Activated CD8-positive, alpha-beta memory T cell treated with anti-CD3 and anti-CD28 coated beads for 36 hours (primary cell): ENCODE results near the gene ALDH16A1. TPM values are rescaled to one million over a fixed set of nuclear protein-coding genes. Genes with fewer than 3 reads are reported as not detected.

Experiments used
- CTCF ChIA-PET: fragments of 350-600 bp; sonication (Branson Sonifier 250); formaldehyde crosslinking; loops from one replicate; lab custom pipeline; 2021; ENCODE audit warnings: antibody characterized with exemption; lab: Charles Lee
- POLR2A ChIA-PET: fragments of 350-600 bp; sonication (Branson Sonifier 250); formaldehyde crosslinking; loops from one replicate; lab custom pipeline; 2021; ENCODE audit warnings: antibody characterized with exemption; lab: Charles Lee
- total RNA-seq, 2 experiments: library from RNA; stranded (reverse); gene quantifications; one replicate each; pipeline ENCODE4 v1.2.3, GENCODE V29; 2021

Gene ALDH16A1
- total RNA-seq, 2 experiments from 2014 or later: 38.4 to 38.5 TPM

- CTCF ChIA-PET: interaction anchor here (0.9 to 8.4 kb wide), 10 partner anchors 22 to 347 kb away, joined by 3 to 66 read pairs (median 6); partner anchors contain the start of genes NOSIP and PTOV1
- POLR2A ChIA-PET: no interaction called here
Observed at GRCh38 chr19:49503582-49503962, 50.5 kb downstream of the ALDH16A1 start.

- ChIA-PET CTCF (interaction anchor here (0.6 to 8.4 kb wide), 16 partner anchors 9 to 538 kb away, joined by 3 to 66 read pairs (median 4); partner anchors contain the start of genes NOSIP, PRRG2, RCN3 and RRAS), POLR2A (interaction anchor here (0.5 kb wide), 1 partner anchor 24 kb away, joined by 3 read pairs; no protein-coding TSS in a partner anchor)
Observed at GRCh38 chr19:49506575-49507105, 53.6 kb downstream of the ALDH16A1 start.

- CTCF ChIA-PET: interaction anchor here (0.7 to 8.4 kb wide), 7 partner anchors 9 to 59 kb away, joined by 3 to 66 read pairs (median 4); no protein-coding TSS in a partner anchor
- POLR2A ChIA-PET: interaction anchor here (0.6 kb wide), 1 partner anchor 20 kb away, joined by 10 read pairs; the partner anchor contains the start of gene RCN3
Observed at GRCh38 chr19:49507803-49508494, 54.9 kb downstream of the ALDH16A1 start.

GRCh38 chr19:49512970-49513745 lies 60.1 kb downstream of the ALDH16A1 start:
- ChIA-PET POLR2A (interaction anchor here (0.6 to 1.0 kb wide), 2 partner anchors 14 to 41 kb away, joined by 3 to 4 read pairs; no protein-coding TSS in a partner anchor), CTCF (interaction anchor here (1.2 to 2.2 kb wide), 2 partner anchors 22 to 34 kb away, joined by 5 to 11 read pairs; no protein-coding TSS in a partner anchor)

- CTCF ChIA-PET: interaction anchor here (0.8 to 2.2 kb wide), 4 partner anchors 21 to 55 kb away, joined by 3 to 11 read pairs (median 4); no protein-coding TSS in a partner anchor
- POLR2A ChIA-PET: no interaction called here
Observed at GRCh38 chr19:49513746-49514118, 60.7 kb downstream of the ALDH16A1 start.

GRCh38 chr19:49514151-49514550 lies 61.1 kb downstream of the ALDH16A1 start:
- ChIA-PET CTCF (interaction anchor here (0.8 to 2.2 kb wide), 3 partner anchors 33 to 55 kb away, joined by 3 to 11 read pairs (median 3); no protein-coding TSS in a partner anchor), POLR2A (interaction anchor here (0.7 kb wide), 1 partner anchor 13 kb away, joined by 3 read pairs; no protein-coding TSS in a partner anchor)

GRCh38 chr19:49515767-49516166 lies 62.7 kb downstream of the ALDH16A1 start:
- CTCF ChIA-PET: no interaction called here
- POLR2A ChIA-PET: no interaction called here

GRCh38 chr19:49518033-49518432 lies 65.0 kb downstream of the ALDH16A1 start:
- POLR2A ChIA-PET: no interaction called here
- CTCF ChIA-PET: interaction anchor here (0.6 to 1.8 kb wide), 2 partner anchors 28 to 134 kb away, joined by 3 to 6 read pairs; no protein-coding TSS in a partner anchor

Other genes starting within 250 kb of the ALDH16A1 start
- gene SLC6A16, start 128.0 kb upstream of the ALDH16A1 start, total RNA-seq: under 1 TPM; 0.57 to 0.95 TPM
- gene CD37, start 117.8 kb upstream of the ALDH16A1 start, total RNA-seq: 100 to 1,000 TPM; 101 to 102 TPM
- not detected for gene TEAD2, start 90.8 kb upstream of the ALDH16A1 start, total RNA-seq
- gene DKKL1, start 89.3 kb upstream of the ALDH16A1 start, total RNA-seq: not detected
- under 1 TPM; 0.15 to 0.19 TPM for gene KASH5, start 65.0 kb upstream of the ALDH16A1 start, total RNA-seq
- not detected for gene PTH2, start 29.8 kb upstream of the ALDH16A1 start, total RNA-seq
- gene GFY, start 27.8 kb upstream of the ALDH16A1 start, total RNA-seq: not detected
- gene SLC17A7, start 11.7 kb upstream of the ALDH16A1 start, total RNA-seq: not detected
- gene PIH1D1, start 1.4 kb upstream of the ALDH16A1 start, total RNA-seq: 100 to 1,000 TPM; 152 to 154 TPM
- gene FLT3LG, start 21.0 kb downstream of the ALDH16A1 start, total RNA-seq: 10 to 100 TPM; 52.2 to 55.1 TPM
- gene RPL13A, start 34.4 kb downstream of the ALDH16A1 start, total RNA-seq: 1,000 to 10,000 TPM; 3,587 to 3,700 TPM
- 1,000 to 10,000 TPM; 2,789 to 2,826 TPM for gene RPS11, start 43.2 kb downstream of the ALDH16A1 start, total RNA-seq
- gene FCGRT, start 59.4 kb downstream of the ALDH16A1 start, total RNA-seq: 10 to 100 TPM; 10.3 to 12.4 TPM
- gene RCN3, start 74.8 kb downstream of the ALDH16A1 start, total RNA-seq: 1 to 10 TPM; 2.6 to 2.8 TPM
- gene NOSIP, start 127.3 kb downstream of the ALDH16A1 start, total RNA-seq: 10 to 100 TPM; 59.7 to 60.2 TPM
- 1 to 10 TPM; 1.1 to 1.4 TPM for gene PRRG2, start 128.1 kb downstream of the ALDH16A1 start, total RNA-seq
- gene PRR12, start 138.0 kb downstream of the ALDH16A1 start, total RNA-seq: 10 to 100 TPM; 22.0 to 22.3 TPM
- 1 to 10 TPM; 5.0 to 5.4 TPM for gene RRAS, start 186.9 kb downstream of the ALDH16A1 start, total RNA-seq
- gene SCAF1, start 189.0 kb downstream of the ALDH16A1 start, total RNA-seq: 10 to 100 TPM; 71.7 to 76.5 TPM
- 100 to 1,000 TPM; 120 to 122 TPM for gene IRF3, start 212.6 kb downstream of the ALDH16A1 start, total RNA-seq
- gene BCL2L12, start 212.7 kb downstream of the ALDH16A1 start, total RNA-seq: 10 to 100 TPM; 72.3 to 73.6 TPM
- 100 to 1,000 TPM; 538 to 559 TPM for gene PRMT1, start 224.0 kb downstream of the ALDH16A1 start, total RNA-seq
- 1 to 10 TPM; 7.3 TPM for gene ADM5, start 236.4 kb downstream of the ALDH16A1 start, total RNA-seq
- gene CPT1C, start 237.9 kb downstream of the ALDH16A1 start, total RNA-seq: under 1 TPM; 0.32 to 0.61 TPM